Rectal smooth muscle tissue (tissue), 1 donor: ENCODE results near the gene CLEC9A.
"Not testable (repeated sequence)": the region's sequence is repeated elsewhere in the genome, so short reads cannot be mapped to it uniquely, and the experiment has no call there.

Experiments used
- H3K27ac ChIP-seq: one replicate; pipeline ENCODE4 v1.7.0; 2013; ENCODE audit warnings: low read depth, low read length, inconsistent platforms
- H3K27me3 ChIP-seq: one replicate; pipeline ENCODE4 v1.7.0; 2013; ENCODE audit warnings: low read length; ENCODE audit not compliant: control insufficient read depth, insufficient read depth
- H3K36me3 ChIP-seq: one replicate; pipeline ENCODE4 v1.7.0; 2013; ENCODE audit warnings: low read length; ENCODE audit not compliant: control insufficient read depth, insufficient read depth
- H3K4me1 ChIP-seq: one replicate; pipeline ENCODE4 v1.7.0; 2013; ENCODE audit warnings: low read length; ENCODE audit not compliant: control insufficient read depth, insufficient read depth
- H3K4me3 ChIP-seq: one replicate; pipeline ENCODE4 v1.7.0; 2013; ENCODE audit warnings: low read length
- H3K9ac ChIP-seq: one replicate; pipeline ENCODE4 v1.7.0; 2013; ENCODE audit warnings: low read length

Gene CLEC9A

GRCh38 chr12:10030446-10030845 lies at the start of gene CLEC9A:
Gene CLEC9A (plus strand): TSS chr12:10030682. CDS start chr12:10052688, 22,006 bp downstream.
- no peak within 1 kb of the TSS for H3K4me3 ChIP-seq
- no peaks in the 10 kb centered on the region for H3K4me1 ChIP-seq
- no peak within 1 kb of the TSS for H3K9ac ChIP-seq
- H3K27ac ChIP-seq = no peak within 1 kb of the TSS
- no peaks in the 10 kb centered on the region for H3K36me3 ChIP-seq
- H3K27me3 ChIP-seq = no peaks in the 10 kb centered on the region

GRCh38 chr12:9991876-9992275 lies 38.6 kb upstream of the CLEC9A start:
- Histone ChIP-seq H3K4me3 (no peak overlapping the region), H3K27ac (no peak overlapping the region), H3K36me3 (no peaks in the 10 kb centered on the region), H3K27me3 (no peaks in the 10 kb centered on the region), H3K9ac (no peak overlapping the region), H3K4me1 (no peaks in the 10 kb centered on the region)

GRCh38 chr12:9992296-9992695 lies 38.2 kb upstream of the CLEC9A start:
- H3K4me1 ChIP-seq = no peaks in the 10 kb centered on the region
- no peak overlapping the region for H3K9ac ChIP-seq
- no peaks in the 10 kb centered on the region for H3K36me3 ChIP-seq
- H3K27ac ChIP-seq = no peak overlapping the region
- H3K4me3 ChIP-seq = no peak overlapping the region
- H3K27me3 ChIP-seq = no peaks in the 10 kb centered on the region

- H3K4me1 ChIP-seq = no peaks in the 10 kb centered on the region
- no peaks in the 10 kb centered on the region for H3K36me3 ChIP-seq
- H3K27ac ChIP-seq = no peak within 1 kb of the TSS
- no peaks in the 10 kb centered on the region for H3K27me3 ChIP-seq
- H3K4me3 ChIP-seq = no peak within 1 kb of the TSS
- no peak within 1 kb of the TSS for H3K9ac ChIP-seq
Observed at GRCh38 chr12:9999016-9999415, 31.5 kb upstream of the CLEC9A start, which contains the start of gene CLEC1B. Gene CLEC1B (minus strand): TSS chr12:9999121. CDS start chr12:9999100, 21 bp downstream.

GRCh38 chr12:10001171-10001776 lies 29.2 kb upstream of the CLEC9A start:
- Histone ChIP-seq H3K4me3 (no peak overlapping the region), H3K9ac (no peak overlapping the region), H3K27ac (no peak overlapping the region), H3K27me3 (no peaks in the 10 kb centered on the region), H3K36me3 (no peaks in the 10 kb centered on the region), H3K4me1 (no peaks in the 10 kb centered on the region)

GRCh38 chr12:10012630-10013330 lies 17.7 kb upstream of the CLEC9A start:
- no peaks in the 10 kb centered on the region for H3K4me1 ChIP-seq
- H3K9ac ChIP-seq = no peak overlapping the region
- no peaks in the 10 kb centered on the region for H3K27me3 ChIP-seq
- no peak overlapping the region for H3K4me3 ChIP-seq
- no peak overlapping the region for H3K27ac ChIP-seq
- no peaks in the 10 kb centered on the region for H3K36me3 ChIP-seq

GRCh38 chr12:10015450-10015849 lies 15.0 kb upstream of the CLEC9A start:
- no peak overlapping the region for H3K4me3 ChIP-seq
- H3K27ac ChIP-seq = no peak overlapping the region
- no peak overlapping the region for H3K9ac ChIP-seq
- no peaks in the 10 kb centered on the region for H3K36me3 ChIP-seq
- H3K4me1 ChIP-seq = no peaks in the 10 kb centered on the region
- H3K27me3 ChIP-seq = no peaks in the 10 kb centered on the region

- Histone ChIP-seq H3K9ac (no peak overlapping the region), H3K4me1 (no peaks in the 10 kb centered on the region), H3K27me3 (no peaks in the 10 kb centered on the region), H3K36me3 (no peaks in the 10 kb centered on the region), H3K4me3 (no peak overlapping the region), H3K27ac (no peak overlapping the region)
Observed at GRCh38 chr12:10016881-10017280, 13.6 kb upstream of the CLEC9A start.

- no peaks in the 10 kb centered on the region for H3K27me3 ChIP-seq
- H3K4me3 ChIP-seq = no peak overlapping the region
- no peak overlapping the region for H3K9ac ChIP-seq
- no peaks in the 10 kb centered on the region for H3K4me1 ChIP-seq
- peak overlapping the region; percentile 45 for H3K27ac ChIP-seq
- no peaks in the 10 kb centered on the region for H3K36me3 ChIP-seq
Observed at GRCh38 chr12:10018386-10018785, 12.1 kb upstream of the CLEC9A start.

GRCh38 chr12:10021342-10021741 lies 9.1 kb upstream of the CLEC9A start:
- no peaks in the 10 kb centered on the region for H3K4me1 ChIP-seq
- no peak overlapping the region for H3K27ac ChIP-seq
- no peaks in the 10 kb centered on the region for H3K36me3 ChIP-seq
- H3K4me3 ChIP-seq = no peak overlapping the region
- no peak overlapping the region for H3K9ac ChIP-seq
- H3K27me3 ChIP-seq = no peaks in the 10 kb centered on the region

GRCh38 chr12:10025236-10025635 lies 5.2 kb upstream of the CLEC9A start:
- H3K27ac ChIP-seq = no peak overlapping the region
- no peaks in the 10 kb centered on the region for H3K36me3 ChIP-seq
- no peak overlapping the region for H3K4me3 ChIP-seq
- H3K27me3 ChIP-seq = no peaks in the 10 kb centered on the region
- H3K4me1 ChIP-seq = no peaks in the 10 kb centered on the region
- H3K9ac ChIP-seq = no peak overlapping the region

- not testable (repeated sequence) for H3K4me1 ChIP-seq, H3K27me3 ChIP-seq, H3K4me3 ChIP-seq, H3K9ac ChIP-seq, H3K27ac ChIP-seq, H3K36me3 ChIP-seq
Observed at GRCh38 chr12:10026666-10027065, 3.8 kb upstream of the CLEC9A start.

- H3K36me3 ChIP-seq = no peaks in the 10 kb centered on the region
- H3K27me3 ChIP-seq = no peaks in the 10 kb centered on the region
- H3K4me3 ChIP-seq = no peak overlapping the region
- H3K9ac ChIP-seq = no peak overlapping the region
- no peak overlapping the region for H3K27ac ChIP-seq
- no peaks in the 10 kb centered on the region for H3K4me1 ChIP-seq
Observed at GRCh38 chr12:10027311-10027710, 3.2 kb upstream of the CLEC9A start.
